Measurements from ENCODE around the gene DPY19L3.
"Not testable (repeated sequence)": the region's sequence is repeated elsewhere in the genome, so short reads cannot be mapped to it uniquely, and the experiment has no call there.

The DPY19L3 gene

GRCh38 chr19:32442650-32443049 lies 37.1 kb downstream of the DPY19L3 start:
- no peak for DNase-seq (ENCODE audit: low read depth in 2 of 2)

GRCh38 chr19:32447534-32447933 lies 42.0 kb downstream of the DPY19L3 start:
- not testable (repeated sequence) for DNase-seq (ENCODE audit: low read depth in 2 of 2)

GRCh38 chr19:32448026-32448425 lies 42.5 kb downstream of the DPY19L3 start:
- DNase-seq (ENCODE audit: low read depth in 2 of 2) = no peak

- DNase-seq (ENCODE audit: low read depth in 2 of 2) = no peak
These were observed 44.6 kb downstream of the DPY19L3 start for GRCh38 chr19:32450217-32450616.

GRCh38 chr19:32453736-32454135 lies 48.2 kb downstream of the DPY19L3 start:
- DNase-seq (ENCODE audit: low read depth in 2 of 2) = no peak

GRCh38 chr19:32456406-32456805 lies 50.8 kb downstream of the DPY19L3 start:
- DNase-seq (ENCODE audit: low read depth in 2 of 2) = no peak

GRCh38 chr19:32457571-32458158 lies 52.1 kb downstream of the DPY19L3 start:
- no peak for DNase-seq (ENCODE audit: low read depth in 2 of 2)

GRCh38 chr19:32458500-32459123 lies 53.0 kb downstream of the DPY19L3 start:
- DNase-seq (ENCODE audit: low read depth in 2 of 2) = no peak

GRCh38 chr19:32459204-32459865 lies 53.8 kb downstream of the DPY19L3 start:
- DNase-seq (ENCODE audit: low read depth in 2 of 2) = no peak

GRCh38 chr19:32460476-32460875 lies 54.9 kb downstream of the DPY19L3 start:
- no peak for DNase-seq (ENCODE audit: low read depth in 2 of 2)

GRCh38 chr19:32464279-32464678 lies 58.7 kb downstream of the DPY19L3 start:
- DNase-seq (ENCODE audit: low read depth in 2 of 2) = no peak

GRCh38 chr19:32465176-32465575 lies 59.6 kb downstream of the DPY19L3 start:
- no peak for DNase-seq (ENCODE audit: low read depth in 2 of 2)

GRCh38 chr19:32469795-32470194 lies 64.2 kb downstream of the DPY19L3 start:
- DNase-seq (ENCODE audit: low read depth in 2 of 2) = no peak

- no peak for DNase-seq (ENCODE audit: low read depth in 2 of 2)
These were observed 65.5 kb downstream of the DPY19L3 start for GRCh38 chr19:32471095-32471494.

GRCh38 chr19:32471811-32472210 lies 66.2 kb downstream of the DPY19L3 start:
- DNase-seq (ENCODE audit: low read depth in 2 of 2) = no peak

- DNase-seq (ENCODE audit: low read depth in 2 of 2) = no peak
These were observed 69.8 kb downstream of the DPY19L3 start for GRCh38 chr19:32475141-32476031.

GRCh38 chr19:32476032-32476350 lies 70.4 kb downstream of the DPY19L3 start:
- DNase-seq (ENCODE audit: low read depth in 2 of 2) = no peak

- no peak for DNase-seq (ENCODE audit: low read depth in 2 of 2)
These were observed 74.8 kb downstream of the DPY19L3 start for GRCh38 chr19:32480321-32480720.

GRCh38 chr19:32483574-32483973 lies 78.0 kb downstream of the DPY19L3 start:
- no peak for DNase-seq (ENCODE audit: low read depth in 2 of 2)

GRCh38 chr19:32489971-32490370 lies 84.4 kb downstream of the DPY19L3 start:
- no peak for DNase-seq (ENCODE audit: low read depth in 2 of 2)

GRCh38 chr19:32497391-32497790 lies 91.8 kb downstream of the DPY19L3 start:
- no peak for DNase-seq (ENCODE audit: low read depth in 2 of 2)

GRCh38 chr19:32498648-32499200 lies 93.2 kb downstream of the DPY19L3 start:
- DNase-seq (ENCODE audit: low read depth in 2 of 2) = no peak

Measured in stimulated activated CD8-positive, alpha-beta memory T cell treated with anti-CD3 and anti-CD28 coated beads, Interleukin-2, amount 100 ng/mL, for 48 hours (primary cell).